ENCODE data around the gene MBOAT2.

Gene MBOAT2

DNA sequence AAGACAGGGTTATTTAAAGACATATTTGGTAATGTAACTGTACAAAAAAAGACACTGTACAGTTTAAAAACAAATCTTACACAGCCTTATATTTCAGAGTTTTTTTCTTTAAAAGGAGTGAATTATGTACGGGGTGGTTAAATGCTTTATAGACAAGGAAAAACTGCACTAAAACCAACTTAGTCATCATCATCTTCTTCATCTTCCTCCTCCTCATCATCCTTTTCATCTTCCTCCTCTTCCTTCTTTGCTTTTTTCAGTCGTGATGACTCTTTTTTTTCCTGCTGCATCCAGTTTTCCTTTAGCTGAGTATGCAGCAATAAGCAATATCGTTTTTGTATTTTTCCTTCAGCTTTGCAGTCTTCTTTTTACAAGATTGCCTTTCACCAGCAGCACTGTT is 14.6 kb upstream of the MBOAT2 start:
- no peak for DNase-seq (ENCODE audit: low read depth in 1 of 2, low spot score in 1 of 2)

DNA sequence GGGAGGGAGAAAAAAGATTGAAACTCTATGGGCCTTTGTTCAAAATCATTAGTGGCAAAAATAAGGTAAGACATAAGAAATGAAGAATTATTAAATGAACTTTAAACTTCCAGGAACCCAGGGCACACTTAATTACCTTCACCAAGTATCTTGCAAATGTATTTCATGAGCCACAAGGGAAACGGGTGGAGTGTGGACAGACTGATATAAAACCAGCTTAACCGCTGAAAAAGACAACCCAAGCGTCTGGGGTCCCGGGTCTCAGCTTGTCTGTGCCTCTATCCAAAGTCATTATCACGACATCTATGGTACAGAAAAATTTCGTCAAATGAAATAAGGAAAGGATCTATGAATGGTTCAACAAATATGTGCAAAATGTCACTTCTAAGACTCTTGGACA is 13.9 kb upstream of the MBOAT2 start:
- no peak for DNase-seq (ENCODE audit: low read depth in 1 of 2, low spot score in 1 of 2)

DNA sequence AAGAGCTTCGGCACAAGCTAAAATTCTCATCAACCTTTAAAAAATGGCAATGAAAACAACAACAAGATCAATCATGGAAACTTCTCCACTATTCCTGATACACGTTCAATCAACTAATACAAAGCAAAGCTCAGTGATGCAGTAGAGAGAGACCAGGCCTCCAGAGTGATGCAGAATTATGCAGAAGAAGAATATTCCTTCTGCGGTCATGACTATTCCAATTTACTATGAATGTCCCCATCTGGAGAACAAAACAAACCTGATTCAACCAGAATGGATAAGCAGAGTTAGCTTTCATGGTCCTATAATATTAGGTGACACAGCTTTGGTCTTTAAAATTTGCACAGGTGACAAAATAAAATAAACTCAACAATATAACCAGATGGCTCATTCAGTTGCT is 12.5 kb upstream of the MBOAT2 start:
- no peak for DNase-seq (ENCODE audit: low read depth in 1 of 2, low spot score in 1 of 2)

DNA sequence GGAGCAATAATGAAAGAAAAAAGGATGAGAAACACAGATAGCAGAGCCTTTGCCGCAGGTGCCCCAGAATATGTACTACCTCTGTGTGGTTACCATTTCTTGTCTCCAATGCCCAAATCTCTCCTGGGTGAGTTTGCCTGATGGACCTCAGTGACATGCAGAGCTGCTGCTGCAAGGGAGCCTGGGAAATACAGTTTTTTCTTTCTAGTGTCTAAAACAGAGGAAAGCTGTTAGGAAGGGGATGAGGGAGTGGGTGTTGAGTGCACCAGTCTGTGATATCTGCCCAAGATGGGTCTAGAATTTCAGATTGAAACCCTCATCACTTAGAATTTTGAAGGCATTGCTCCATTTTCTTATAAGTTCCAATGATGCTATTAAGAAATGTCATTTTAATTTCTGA is 9.9 kb upstream of the MBOAT2 start:
- DNase-seq (ENCODE audit: low read depth in 1 of 2, low spot score in 1 of 2), result no peak

DNA sequence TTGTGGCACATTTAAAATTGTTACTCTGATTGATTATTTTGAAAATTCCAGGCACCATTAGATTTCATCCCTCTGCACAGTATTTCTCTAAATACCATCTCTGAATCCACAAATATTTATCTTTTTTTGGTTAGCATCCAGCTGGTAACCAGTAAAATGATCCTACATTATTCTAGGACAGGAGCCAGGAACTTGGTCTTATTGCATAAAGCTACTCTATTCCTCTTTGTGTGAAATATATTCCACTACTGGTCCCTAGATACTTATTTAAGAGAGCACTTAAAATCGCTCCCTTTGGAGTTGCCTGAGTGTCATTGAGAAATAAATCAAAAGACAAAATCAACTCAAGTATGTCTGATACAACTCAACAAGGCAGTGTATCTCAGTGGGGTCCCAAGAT is 7.4 kb upstream of the MBOAT2 start:
- no peak for DNase-seq (ENCODE audit: low read depth in 1 of 2, low spot score in 1 of 2)

DNA sequence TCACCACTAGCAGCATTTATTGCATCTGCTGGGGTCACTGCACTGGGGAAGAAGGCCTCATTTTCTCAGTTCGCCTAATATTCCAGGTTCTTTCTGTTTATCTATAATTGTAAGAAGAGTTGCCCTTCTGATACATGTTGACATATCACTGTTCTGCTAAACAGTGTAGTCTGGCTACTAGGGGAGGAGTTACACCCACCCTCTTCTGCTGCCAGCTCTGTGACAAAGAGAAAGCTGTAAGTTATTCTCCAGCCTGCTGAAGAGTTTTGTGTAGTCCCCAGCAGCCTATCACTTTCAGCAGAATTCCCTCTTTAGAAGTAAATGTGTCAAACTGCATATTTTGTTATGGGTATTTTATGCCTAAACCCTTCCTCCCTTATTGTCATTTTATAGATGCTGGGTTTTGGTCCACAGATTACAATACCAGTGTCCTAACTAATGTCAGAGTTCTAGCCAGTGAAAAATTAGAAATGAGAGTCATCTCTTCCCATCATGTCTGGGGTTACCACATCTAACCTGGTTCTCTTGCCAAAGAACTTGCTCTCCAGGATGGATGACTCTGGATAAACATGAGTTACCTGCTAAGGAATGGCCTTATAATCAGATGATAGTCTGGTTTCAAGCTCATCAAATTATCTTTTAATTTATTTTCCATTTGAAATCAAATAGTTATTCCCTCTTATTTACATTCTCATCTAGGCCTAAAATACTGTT is 5.6 kb upstream of the MBOAT2 start:
- DNase-seq (ENCODE audit: low read depth in 1 of 2, low spot score in 1 of 2), result no peak

DNA sequence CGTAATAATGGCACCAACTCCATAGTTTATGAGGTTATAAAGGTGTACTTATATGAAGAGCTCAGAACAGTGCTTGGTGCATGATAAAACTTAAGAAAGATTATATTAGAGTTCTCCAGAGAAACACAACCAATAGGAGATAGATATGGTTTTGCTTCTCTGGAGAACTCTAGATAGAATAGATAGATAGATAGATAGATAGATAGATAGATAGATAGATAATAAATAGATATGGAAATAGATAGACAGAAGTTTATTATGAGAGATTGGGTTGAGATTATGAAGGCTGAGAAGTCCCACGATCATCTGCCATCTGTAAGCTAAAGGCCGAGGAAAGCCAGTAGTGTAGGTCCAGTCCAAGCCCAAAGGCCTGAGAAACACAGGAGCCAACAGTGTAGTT is 2.9 kb upstream of the MBOAT2 start:
- DNase-seq (ENCODE audit: low read depth in 1 of 2, low spot score in 1 of 2), result no peak

DNA sequence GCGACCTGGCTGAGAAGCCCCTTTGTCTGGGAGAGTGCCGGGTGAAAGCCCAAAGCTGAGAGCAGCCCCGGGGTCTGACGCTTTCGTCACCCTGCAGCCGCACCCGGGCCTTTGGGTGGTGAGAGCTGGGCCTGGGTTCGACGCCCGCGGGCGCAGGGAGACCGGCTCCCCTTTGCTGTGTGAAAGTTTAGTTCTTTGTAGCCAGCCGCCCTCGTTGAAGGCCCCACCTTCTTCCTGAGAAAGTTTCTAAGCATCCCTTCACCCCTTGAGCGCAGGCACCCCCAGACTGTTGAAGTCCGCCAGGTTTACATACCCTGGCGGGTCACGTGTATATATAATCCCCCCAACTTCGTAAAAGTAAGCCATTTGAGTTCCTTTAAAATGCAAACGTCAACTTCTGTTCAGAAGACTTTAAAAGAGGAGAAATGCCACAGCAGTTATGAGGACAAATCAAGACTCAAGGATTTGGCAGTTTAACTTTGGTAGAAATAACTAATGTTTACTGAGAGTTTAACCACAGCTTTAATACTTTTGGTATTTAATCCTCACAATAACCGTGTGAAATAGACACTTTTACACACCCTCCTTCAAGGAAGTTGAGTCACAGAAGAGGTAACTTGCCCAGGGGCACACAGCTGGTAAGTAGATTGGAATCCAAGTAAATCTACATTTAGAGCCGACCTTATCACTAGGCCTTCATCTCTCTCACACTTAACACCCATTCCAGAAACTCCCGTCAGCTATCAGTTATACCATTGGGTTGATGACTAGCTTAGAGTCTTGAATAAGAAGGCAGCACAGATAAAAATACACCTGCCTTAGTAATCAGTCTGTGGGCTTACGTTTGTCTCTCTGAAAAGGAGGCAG is 1.1 kb upstream of the MBOAT2 start:
- DNase-seq (ENCODE audit: low read depth in 1 of 2, low spot score in 1 of 2), result no peak

DNA sequence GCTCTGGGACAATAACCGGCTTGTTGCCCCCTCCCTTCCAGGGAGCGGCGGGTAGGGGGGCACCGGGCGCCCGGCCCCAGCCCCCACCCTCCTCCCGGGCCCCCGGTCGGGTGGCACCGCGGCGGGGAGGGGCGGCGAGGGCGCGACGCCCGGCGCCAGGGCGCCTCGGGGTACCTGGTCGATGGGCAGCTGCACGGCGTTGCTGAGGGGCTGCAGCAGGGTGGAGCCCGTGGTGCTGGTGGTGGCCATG is 193 bp downstream of the MBOAT2 start:
- no peak for DNase-seq (ENCODE audit: low read depth in 1 of 2, low spot score in 1 of 2)

DNA sequence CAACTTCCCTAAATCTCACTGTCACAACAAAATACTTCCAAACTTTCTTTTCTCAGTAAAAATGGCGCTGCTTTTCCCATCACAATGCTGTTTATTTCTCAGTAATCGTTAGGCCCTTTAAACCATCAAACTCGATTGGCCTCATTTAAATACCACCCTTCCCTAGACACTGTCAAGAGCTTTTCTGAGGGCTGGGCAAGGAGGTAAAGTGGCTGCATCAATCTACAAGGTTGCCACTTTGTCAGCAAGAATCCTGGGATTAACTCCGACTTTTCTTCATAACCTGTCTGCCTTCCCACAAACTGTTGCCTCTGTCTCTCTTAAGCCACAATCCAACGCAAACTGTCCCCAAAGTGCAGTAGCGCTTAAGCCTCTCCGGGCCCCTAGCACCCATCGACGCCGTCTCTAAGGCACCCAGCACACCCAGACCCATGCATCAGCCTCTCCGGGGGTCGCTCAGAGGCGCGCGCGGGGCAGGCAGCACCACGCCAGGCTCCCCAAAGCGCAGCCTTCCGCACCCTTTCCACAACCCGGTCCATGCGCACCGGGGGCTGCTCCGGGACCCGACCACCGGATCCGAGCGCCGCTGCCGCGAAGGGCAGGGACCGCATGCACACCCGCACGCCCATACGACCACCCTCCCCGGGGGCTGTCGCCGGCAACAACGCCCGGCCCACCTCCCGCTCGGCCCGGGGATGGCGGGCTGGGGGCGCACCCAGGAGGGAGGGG is 683 bp downstream of the MBOAT2 start:
- peak in 1 of 2 donors; percentile 1 for DNase-seq (ENCODE audit: low read depth in 1 of 2, low spot score in 1 of 2)

DNA sequence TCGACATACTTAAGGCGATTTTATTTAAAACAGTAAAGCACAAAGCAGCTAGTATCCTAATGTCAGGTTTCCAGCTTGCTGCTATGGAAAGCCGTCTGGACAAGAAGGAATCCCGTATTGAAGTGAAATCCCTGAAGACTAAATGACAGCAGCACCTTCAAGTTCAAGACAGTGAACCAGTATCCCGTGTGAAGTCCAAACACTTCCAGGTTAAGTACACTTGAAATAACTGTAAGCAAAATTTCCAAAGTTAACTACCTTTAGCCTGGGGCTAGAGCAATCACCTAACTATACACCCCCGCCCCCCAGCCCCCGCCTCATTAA is 1.2 kb downstream of the MBOAT2 start:
- no peak for DNase-seq (ENCODE audit: low read depth in 1 of 2, low spot score in 1 of 2)

DNA sequence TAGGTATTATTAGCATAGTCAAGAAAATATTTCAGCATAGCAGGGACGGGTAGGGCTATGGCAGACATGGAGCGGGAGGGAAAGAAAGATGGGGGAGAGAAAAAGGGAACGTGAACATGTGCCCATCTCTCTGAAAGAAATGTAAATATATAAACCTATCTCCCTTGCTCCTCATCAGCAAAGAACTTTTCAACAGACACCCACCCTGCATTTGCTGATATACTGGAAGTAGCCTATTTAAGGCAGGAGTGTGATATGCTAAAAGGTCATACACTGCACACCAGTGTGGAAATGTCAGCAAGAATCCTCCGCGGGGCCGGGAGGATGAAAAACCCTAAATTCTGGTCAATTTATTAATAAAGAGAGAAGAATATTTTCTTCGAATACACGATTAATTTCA is 1.7 kb downstream of the MBOAT2 start:
- no peak for DNase-seq (ENCODE audit: low read depth in 1 of 2, low spot score in 1 of 2)

DNA sequence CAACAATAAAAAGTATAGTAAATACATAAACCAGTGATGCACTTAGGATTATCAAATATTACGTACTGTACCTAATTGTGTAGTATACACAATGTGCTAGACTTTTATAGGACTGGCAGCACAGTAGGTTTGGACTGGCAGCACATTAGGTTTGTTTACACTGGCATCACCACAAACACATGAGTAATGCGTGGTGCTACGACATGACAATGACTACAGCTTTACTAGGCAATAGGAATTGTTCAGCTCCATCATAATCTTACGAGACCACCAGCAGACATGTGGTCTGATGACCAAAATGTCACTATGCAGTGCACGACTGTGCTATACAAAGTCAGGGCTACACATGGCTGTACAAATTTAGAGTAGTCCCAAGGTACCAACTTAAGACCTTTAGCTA is 2.3 kb downstream of the MBOAT2 start:
- no peak for DNase-seq (ENCODE audit: low read depth in 1 of 2, low spot score in 1 of 2)

DNA sequence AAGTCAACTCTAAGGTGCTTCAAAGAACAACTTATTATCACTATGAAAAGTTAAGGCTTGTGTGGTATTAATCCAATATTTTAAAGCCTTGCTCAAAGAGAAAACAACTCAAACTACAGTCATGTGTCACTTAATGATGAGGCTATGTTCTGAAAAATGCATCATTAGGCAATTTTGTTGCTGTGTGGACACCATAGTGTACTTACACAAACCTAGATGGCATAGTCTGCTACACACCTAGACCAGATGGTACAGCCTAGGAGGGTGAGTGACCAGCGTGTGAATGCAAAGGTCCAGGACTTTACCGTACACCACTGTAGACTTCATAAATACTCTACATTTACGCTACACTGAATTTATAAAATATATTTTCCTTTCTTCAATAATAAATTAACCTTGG is 3.0 kb downstream of the MBOAT2 start:
- DNase-seq (ENCODE audit: low read depth in 1 of 2, low spot score in 1 of 2), result no peak

DNA sequence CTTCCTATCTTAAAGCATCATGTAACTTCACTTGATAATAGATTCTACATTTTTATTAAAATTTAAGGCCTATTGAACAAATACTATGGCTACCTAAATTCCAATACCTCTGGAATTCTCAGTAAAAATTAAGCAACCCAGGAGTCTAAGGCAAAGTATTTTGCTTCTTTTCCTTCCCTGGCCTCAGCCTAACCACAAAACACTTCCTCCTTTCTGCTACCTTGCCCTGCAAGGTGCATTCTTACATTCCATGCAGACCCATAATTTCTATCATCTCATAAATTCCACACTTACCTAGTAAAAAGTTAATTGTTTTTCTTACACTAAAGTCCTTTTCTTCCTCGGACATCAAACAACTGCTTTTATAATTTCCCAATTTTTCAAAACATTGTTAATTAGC is 3.7 kb downstream of the MBOAT2 start:
- no peak for DNase-seq (ENCODE audit: low read depth in 1 of 2, low spot score in 1 of 2)

DNA sequence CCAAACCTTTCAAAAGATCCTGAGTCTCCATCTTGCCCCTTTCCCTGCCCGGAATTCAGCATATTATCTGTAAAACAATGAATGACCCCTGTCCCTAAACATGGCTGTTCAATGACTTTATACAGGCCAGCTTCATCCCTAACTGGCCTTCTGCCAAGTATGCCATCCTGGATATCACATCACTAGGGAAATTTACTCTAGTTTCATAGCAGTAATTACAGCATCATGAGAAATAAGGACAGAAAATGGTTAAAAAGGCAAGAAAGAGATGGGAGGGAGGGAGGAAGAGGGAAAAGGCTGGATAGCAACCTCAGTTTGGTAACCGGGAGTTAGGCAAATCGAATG is 4.4 kb downstream of the MBOAT2 start:
- DNase-seq (ENCODE audit: low read depth in 1 of 2, low spot score in 1 of 2), result no peak

DNA sequence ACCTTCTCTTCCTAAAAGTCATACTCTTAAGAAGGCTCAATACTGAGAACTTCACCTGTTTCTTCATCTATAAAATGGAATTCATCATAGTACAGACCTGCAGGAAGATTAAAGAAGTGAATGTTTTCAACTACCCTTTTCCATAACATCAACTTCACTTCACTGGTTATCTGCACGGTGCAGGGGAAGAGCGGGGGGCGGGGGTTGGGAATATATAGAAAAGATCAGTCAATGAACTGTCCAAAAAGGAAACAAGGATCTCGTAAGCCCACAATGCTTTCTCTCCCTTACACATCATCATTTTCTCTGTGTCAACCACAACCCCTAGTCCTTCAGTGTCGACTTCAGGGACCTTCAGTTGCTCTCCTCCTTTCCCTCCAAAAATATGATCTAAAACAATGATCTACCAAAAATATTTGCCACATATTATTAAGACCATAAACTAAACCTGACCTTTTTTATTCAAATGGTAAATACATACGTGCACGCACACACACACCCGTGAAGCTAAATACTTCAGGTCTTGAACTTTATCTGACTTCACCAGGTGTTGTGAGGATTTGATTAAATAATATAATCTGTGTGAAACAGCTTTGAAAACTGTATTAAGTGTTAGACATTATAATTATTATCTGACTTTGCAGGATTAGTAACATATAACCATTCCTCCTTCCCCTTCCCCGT is 4.9 kb downstream of the MBOAT2 start:
- DNase-seq (ENCODE audit: low read depth in 1 of 2, low spot score in 1 of 2), result no peak

DNA sequence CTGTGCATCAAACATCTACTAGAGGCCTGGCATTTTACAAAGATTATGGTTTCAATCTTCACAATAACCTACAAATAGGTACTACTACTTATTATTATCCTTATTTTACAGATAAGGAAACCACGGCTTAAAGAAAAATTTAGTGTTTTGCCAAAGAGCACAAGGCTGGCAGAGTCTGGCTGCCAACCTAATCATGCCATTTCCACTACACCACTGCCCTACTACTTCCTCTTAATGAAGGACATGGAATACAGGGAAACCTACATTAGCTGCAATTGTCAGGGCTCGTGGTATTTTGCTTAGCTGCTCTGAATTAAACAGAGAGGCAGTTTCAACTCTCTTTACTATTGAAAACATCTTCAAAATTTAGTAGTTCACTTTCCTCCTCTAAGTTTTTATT is 5.9 kb downstream of the MBOAT2 start:
- DNase-seq (ENCODE audit: low read depth in 1 of 2, low spot score in 1 of 2), result no peak

DNA sequence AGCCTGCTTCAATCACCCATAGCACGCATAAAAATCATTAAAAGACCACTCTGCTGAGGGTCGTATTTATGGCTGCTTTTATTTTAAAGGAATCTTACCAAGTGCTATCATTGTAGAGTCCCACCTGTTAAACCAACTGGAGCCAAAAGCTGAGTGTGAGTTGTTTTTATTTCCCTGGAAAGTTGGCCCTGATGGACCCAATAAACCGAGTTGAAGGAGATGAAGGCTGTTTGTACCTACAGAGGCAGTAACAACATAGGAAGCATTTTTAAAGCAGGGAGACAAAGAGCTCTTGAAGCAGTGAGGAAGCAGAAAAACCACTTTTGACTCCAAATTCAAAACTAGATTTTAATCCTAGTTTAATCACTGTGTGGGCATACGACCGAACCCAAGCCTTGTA is 6.4 kb downstream of the MBOAT2 start:
- DNase-seq (ENCODE audit: low read depth in 1 of 2, low spot score in 1 of 2), result no peak

DNA sequence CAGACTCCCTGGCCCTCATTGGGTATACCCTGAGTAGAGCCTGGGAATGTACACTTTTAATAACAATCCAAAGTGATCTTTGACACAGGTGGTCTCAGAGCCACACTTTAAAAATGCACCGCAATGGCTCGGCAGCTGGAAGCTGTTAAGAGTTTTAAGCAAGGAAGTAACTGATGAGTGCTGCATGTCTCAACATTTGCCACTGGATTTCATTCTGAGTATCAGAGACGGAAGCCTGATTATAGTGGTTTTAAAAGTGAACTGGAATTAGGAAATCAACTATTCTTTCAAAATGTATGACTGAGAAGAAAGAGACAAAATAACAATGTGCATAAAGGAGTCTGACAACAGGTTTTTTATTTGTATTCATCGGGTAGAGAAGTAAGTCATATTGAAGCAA is 7.5 kb downstream of the MBOAT2 start:
- DNase-seq (ENCODE audit: low read depth in 1 of 2, low spot score in 1 of 2), result no peak

DNA sequence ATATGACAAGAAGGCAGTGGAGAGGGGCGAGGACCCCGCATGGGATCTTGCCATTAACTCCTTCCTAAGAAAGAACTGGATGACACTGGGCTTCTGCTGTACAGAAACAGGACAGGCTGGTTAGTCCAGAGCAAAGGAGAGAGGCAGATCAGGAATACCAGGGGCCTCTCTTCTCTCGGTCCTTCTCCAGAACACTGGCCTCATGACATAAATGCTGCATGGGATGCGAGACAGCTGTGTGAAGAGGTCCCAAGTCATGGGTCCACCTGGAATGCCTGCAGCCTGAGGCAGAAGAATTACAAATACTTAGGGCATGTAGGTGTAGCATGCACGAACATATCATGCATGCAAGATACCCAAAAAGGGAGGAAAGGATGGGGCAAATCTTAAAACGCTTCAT is 9.1 kb downstream of the MBOAT2 start:
- DNase-seq (ENCODE audit: low read depth in 1 of 2, low spot score in 1 of 2), result no peak

DNA sequence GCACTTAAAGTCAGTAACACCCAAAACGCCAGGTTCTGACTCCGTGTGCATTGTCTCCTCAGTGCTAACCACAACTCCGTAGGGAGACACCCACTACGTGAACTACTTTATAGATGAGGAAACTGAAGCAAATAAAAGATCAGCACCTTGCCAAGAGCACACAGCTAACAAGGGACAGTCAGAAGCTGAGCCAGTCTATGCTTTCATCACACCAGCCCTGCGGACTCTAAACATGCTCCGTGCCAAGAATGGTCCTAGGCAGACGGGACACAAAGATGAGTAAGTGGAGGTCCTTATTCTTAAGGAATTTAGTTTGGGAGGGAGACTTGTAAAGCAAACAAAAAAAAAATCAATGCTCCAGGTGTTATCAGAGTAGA is 9.6 kb downstream of the MBOAT2 start:
- no peak for DNase-seq (ENCODE audit: low read depth in 1 of 2, low spot score in 1 of 2)
